Natural killer cell (primary cell): Measurements from ENCODE around the gene COMMD4. TPM values are rescaled to one million over a fixed set of nuclear protein-coding genes. Genes with fewer than 3 reads are reported as not detected.

Experiments used
- ATAC-seq, 3 donors: fragments of 150-1000 bp in 2 of 3; fragments of 200-7000 bp in 1 of 3; cut with Tn5 transposase; 1 replicate in 1 of 3; 2 replicates in 2 of 3; pipeline ENCODE4 v1.10.0; 2021; ENCODE audit warnings: mild to moderate bottlenecking in 2 of 3, moderate library complexity in 2 of 3
- DNase-seq, 2 donors: peaks; one replicate each; pipeline versions ENCODE4 v3.0.0 to v3.0.0-alpha.2; 2013 to 2021; ENCODE audit warnings: mixed read lengths in 1 of 2
- H3K27ac ChIP-seq: one replicate; pipeline ENCODE4 v1.5.1; 2013; ENCODE audit warnings: mild to moderate bottlenecking, low read length
- H3K27me3 ChIP-seq: one replicate; pipeline ENCODE4 v1.6.1; 2013; ENCODE audit warnings: low read length; ENCODE audit not compliant: control insufficient read depth, insufficient read depth
- H3K36me3 ChIP-seq: one replicate; pipeline ENCODE4 v1.6.1; 2013; ENCODE audit warnings: low read length; ENCODE audit not compliant: control insufficient read depth, insufficient read depth
- H3K4me1 ChIP-seq: one replicate; pipeline ENCODE4 v1.6.1; 2013; ENCODE audit warnings: low read length; ENCODE audit not compliant: control insufficient read depth, insufficient read depth
- H3K4me3 ChIP-seq: one replicate; pipeline ENCODE4 v1.5.1; 2013; ENCODE audit warnings: low read length
- H3K9me3 ChIP-seq: one replicate; pipeline ENCODE4 v1.6.1; 2013; ENCODE audit warnings: low read length; ENCODE audit not compliant: control insufficient read depth, insufficient read depth
- H3K27ac Mint-ChIP-seq, 2 donors: one replicate each; pipeline ENCODE4 v1.8.0; 2022; ENCODE audit warnings: mild to moderate bottlenecking in 2 of 2, mixed read lengths in 2 of 2, moderate library complexity in 1 of 2
- H3K27me3 Mint-ChIP-seq, 2 donors: one replicate each; pipeline ENCODE4 v1.8.0; 2022; ENCODE audit warnings: low read depth in 2 of 2, mixed read lengths in 2 of 2
- H3K36me3 Mint-ChIP-seq: one replicate; pipeline ENCODE4 v1.8.0; 2022; ENCODE audit warnings: mixed read lengths
- H3K4me1 Mint-ChIP-seq, 2 donors: one replicate each; pipeline ENCODE4 v1.8.0; 2022; ENCODE audit warnings: mixed read lengths in 2 of 2
- H3K4me3 Mint-ChIP-seq: one replicate; pipeline ENCODE4 v1.8.0; 2022; ENCODE audit warnings: mild to moderate bottlenecking, moderate library complexity, mixed read lengths
- H3K9me3 Mint-ChIP-seq, 2 donors: one replicate each; pipeline ENCODE4 v1.8.0; 2022; ENCODE audit warnings: mixed read lengths in 2 of 2
- WGBS: methylation state at CpG from one replicate; pipeline ENCODE4 v1.1.7; 2013; ENCODE audit warnings: missing lambda C conversion rate; ENCODE audit not compliant: insufficient coverage; 5-methylcytosine and 5-hydroxymethylcytosine counted together
- intact Hi-C: fragments of 100-400 bp; cut with micrococcal nuclease; formaldehyde crosslinking; loops from one replicate; pipeline ENCODE4 v1.14.2; 2022
- total RNA-seq, 4 donors: library from RNA; stranded (reverse); fragments of 120-200 nt in 1 of 4; gene quantifications; one replicate each; pipeline versions ENCODE4 v1.2.3 to v1.2.4, GENCODE V29; 2013 to 2022
- TF ChIP-seq, protein P1 (sequence below): fragments of 200-600 bp; IDR thresholded peaks from one replicate; pipeline ENCODE4 v1.8.0; 2022; ENCODE audit warnings: antibody characterized with exemption

The COMMD4 gene
- total RNA-seq, 3 donors from 2014 or later (not counting 1 experiment from before 2014, with no cell fraction given) = 38.8 to 56.3 (median 46.8) TPM

DNA sequence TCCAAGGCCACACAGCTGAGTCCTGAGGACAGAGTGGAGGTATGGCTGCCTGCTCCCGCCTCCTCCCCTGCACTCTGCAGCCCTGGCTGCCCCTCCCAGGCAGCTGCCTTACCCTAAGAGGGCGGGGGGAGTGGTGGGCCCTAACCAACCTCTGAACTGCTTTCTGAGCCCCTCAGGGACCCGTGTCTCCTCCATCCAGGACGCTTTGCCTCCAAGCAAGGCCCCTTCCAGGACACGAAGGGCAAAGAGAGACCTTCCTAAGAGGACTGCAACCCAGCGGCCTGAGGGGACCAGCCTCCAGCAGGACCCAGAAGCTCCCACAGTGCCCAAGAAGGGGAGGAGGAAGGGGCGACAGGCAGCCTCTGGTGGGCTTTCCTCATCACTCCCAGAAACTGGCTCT, 18.6 kb downstream of the COMMD4 start:
- H3K36me3 Mint-ChIP-seq = peaks cover 7% of the 10 kb centered on the region
- TF ChIP-seq, protein P1, sequence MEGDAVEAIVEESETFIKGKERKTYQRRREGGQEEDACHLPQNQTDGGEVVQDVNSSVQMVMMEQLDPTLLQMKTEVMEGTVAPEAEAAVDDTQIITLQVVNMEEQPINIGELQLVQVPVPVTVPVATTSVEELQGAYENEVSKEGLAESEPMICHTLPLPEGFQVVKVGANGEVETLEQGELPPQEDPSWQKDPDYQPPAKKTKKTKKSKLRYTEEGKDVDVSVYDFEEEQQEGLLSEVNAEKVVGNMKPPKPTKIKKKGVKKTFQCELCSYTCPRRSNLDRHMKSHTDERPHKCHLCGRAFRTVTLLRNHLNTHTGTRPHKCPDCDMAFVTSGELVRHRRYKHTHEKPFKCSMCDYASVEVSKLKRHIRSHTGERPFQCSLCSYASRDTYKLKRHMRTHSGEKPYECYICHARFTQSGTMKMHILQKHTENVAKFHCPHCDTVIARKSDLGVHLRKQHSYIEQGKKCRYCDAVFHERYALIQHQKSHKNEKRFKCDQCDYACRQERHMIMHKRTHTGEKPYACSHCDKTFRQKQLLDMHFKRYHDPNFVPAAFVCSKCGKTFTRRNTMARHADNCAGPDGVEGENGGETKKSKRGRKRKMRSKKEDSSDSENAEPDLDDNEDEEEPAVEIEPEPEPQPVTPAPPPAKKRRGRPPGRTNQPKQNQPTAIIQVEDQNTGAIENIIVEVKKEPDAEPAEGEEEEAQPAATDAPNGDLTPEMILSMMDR = no peak
- no peak for ATAC-seq
- no peaks in the 10 kb centered on the region for H3K27me3 Mint-ChIP-seq
- no peaks in the 10 kb centered on the region for H3K27me3 ChIP-seq
- intact Hi-C loops = no loop called here
- H3K27ac ChIP-seq = no peak overlapping the region
- 94% methylated on average over 7 of the region's 7 CpGs for WGBS
- H3K36me3 ChIP-seq = peaks cover 27% of the 10 kb centered on the region
- H3K9me3 ChIP-seq = peaks cover 16% of the 10 kb centered on the region
- H3K4me3 ChIP-seq = no peak overlapping the region
- H3K4me1 Mint-ChIP-seq = peaks cover 20 to 23% of the 10 kb centered on the region in 2 donors
- DNase-seq = no peak
- H3K4me3 Mint-ChIP-seq = no peak overlapping the region
- peak overlapping the region; percentile 31 to 69 for H3K27ac Mint-ChIP-seq
- H3K9me3 Mint-ChIP-seq = peaks cover 2 to 8% of the 10 kb centered on the region in 2 donors
- peaks cover 21% of the 10 kb centered on the region for H3K4me1 ChIP-seq

DNA sequence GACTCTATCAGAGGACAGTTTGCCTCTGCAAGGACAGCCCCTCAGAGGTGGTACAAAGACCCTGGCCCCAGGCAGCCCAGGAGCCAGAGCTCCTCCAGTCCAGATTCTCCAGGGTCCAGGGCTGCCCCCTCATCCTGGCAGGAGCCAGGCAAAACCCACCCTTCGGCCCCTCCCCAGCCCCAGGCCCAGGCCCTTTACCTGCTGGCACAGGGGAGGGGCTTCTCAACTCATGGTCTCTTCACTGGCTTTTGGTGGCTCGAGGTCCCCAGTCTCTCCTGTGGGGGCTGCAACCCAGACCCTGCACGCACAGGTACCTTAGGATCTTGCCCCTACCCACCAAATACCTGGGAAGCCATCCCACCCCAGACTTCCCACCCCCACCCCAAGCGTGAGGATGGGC, 19.5 kb downstream of the COMMD4 start:
- intact Hi-C loops = no loop called here
- H3K9me3 ChIP-seq = peaks cover 7% of the 10 kb centered on the region
- TF ChIP-seq, protein P1 = no peak
- peaks cover 12% of the 10 kb centered on the region for H3K4me1 ChIP-seq
- no peak for DNase-seq
- WGBS = 90% methylated on average over 4 of the region's 4 CpGs
- H3K27me3 ChIP-seq = no peaks in the 10 kb centered on the region
- H3K36me3 ChIP-seq = peaks cover 35% of the 10 kb centered on the region
- H3K36me3 Mint-ChIP-seq = no peaks in the 10 kb centered on the region
- ATAC-seq = no peak
- no peaks in the 10 kb centered on the region for H3K27me3 Mint-ChIP-seq
- peak overlapping the region in 1 of 2 donors; percentile 31 for H3K27ac Mint-ChIP-seq
- no peak overlapping the region for H3K4me3 Mint-ChIP-seq
- H3K4me3 ChIP-seq = no peak overlapping the region
- peaks cover 0 to under 1% of the 10 kb centered on the region in 2 donors for H3K9me3 Mint-ChIP-seq
- peaks cover 10 to 16% of the 10 kb centered on the region in 2 donors for H3K4me1 Mint-ChIP-seq
- H3K27ac ChIP-seq = no peak overlapping the region

DNA sequence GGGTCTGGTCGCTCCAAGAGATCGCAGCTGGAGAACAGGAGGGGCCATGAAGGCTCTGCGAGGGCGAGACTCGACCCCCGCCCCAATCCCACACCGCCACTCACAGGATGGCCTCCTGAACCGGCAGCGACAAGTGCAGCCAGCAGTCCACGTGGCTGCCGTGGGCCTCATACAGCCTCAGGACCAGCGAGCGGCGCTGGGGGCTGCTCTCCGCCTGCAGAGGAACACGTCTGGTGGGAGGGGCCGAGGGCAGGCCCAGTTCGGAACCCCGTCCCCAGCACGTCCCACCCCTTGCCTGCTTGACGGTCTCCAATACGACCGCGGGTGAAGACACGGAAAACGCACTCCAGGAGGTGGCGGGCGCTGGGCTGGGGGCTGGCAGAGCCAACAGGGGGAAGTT, 20.1 kb downstream of the COMMD4 start:
- H3K36me3 Mint-ChIP-seq = no peaks in the 10 kb centered on the region
- Histone ChIP-seq H3K27ac (no peak overlapping the region), H3K36me3 (peaks cover 39% of the 10 kb centered on the region), H3K4me3 (no peak overlapping the region), H3K4me1 (peaks cover 6% of the 10 kb centered on the region), H3K9me3 (peaks cover under 1% of the 10 kb centered on the region), H3K27me3 (no peaks in the 10 kb centered on the region)
- H3K9me3 Mint-ChIP-seq = no peaks in the 10 kb centered on the region
- peaks cover 4 to 14% of the 10 kb centered on the region in 2 donors for H3K4me1 Mint-ChIP-seq
- intact Hi-C loops = no loop called here
- no peak overlapping the region for H3K27ac Mint-ChIP-seq
- no peak overlapping the region for H3K4me3 Mint-ChIP-seq
- ATAC-seq (no peak), DNase-seq (no peak)
- H3K27me3 Mint-ChIP-seq = no peaks in the 10 kb centered on the region
- WGBS = 97% methylated on average over 28 of the region's 28 CpGs
- TF ChIP-seq, protein P1 = no peak

DNA sequence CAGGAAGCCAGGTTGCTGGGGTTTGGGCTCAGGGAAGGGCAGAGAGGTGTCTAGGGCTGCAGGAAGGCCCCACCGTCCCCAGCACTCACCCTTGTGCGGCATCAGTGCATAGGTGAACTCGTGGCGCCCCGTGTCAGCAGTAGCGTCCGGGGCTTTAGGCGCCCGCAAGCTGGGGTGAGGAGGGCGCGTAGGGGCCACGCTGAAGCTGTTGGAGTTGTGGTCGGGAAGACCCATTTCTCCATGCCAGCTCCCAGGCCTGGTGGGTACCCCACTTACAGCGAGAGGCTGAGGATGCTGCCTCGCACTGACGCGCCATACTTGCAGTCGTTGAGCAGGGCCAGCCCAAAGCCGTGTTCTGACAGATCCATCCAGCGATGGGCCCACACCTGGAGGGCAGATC, 20.7 kb downstream of the COMMD4 start:
- ATAC-seq (no peak), DNase-seq (no peak)
- intact Hi-C loops = no loop called here
- no peak overlapping the region for H3K27ac Mint-ChIP-seq
- peaks cover 0 to 9% of the 10 kb centered on the region in 2 donors for H3K4me1 Mint-ChIP-seq
- Histone ChIP-seq H3K27me3 (no peaks in the 10 kb centered on the region), H3K4me3 (no peak overlapping the region), H3K4me1 (peaks cover under 1% of the 10 kb centered on the region), H3K9me3 (no peaks in the 10 kb centered on the region), H3K27ac (no peak overlapping the region), H3K36me3 (peaks cover 44% of the 10 kb centered on the region)
- TF ChIP-seq, protein P1 = no peak
- no peak overlapping the region for H3K4me3 Mint-ChIP-seq
- 97% methylated on average over 20 of the region's 20 CpGs for WGBS
- no peaks in the 10 kb centered on the region for H3K36me3 Mint-ChIP-seq
- H3K27me3 Mint-ChIP-seq = no peaks in the 10 kb centered on the region
- no peaks in the 10 kb centered on the region for H3K9me3 Mint-ChIP-seq
